Osteoblast (primary cell): ENCODE results near the gene MPPED1. TPM values are rescaled to one million over a fixed set of nuclear protein-coding genes. Genes with fewer than 3 reads are reported as not detected.
A peak's percentile ranks its signal among the peaks of the same experiment; 100 is the strongest.

ENCODE experiments used
- DNase-seq: peaks from one replicate; pipeline ENCODE4 v3.0.0; 2011; ENCODE audit warnings: low spot score, mixed read lengths; ENCODE audit not compliant: insufficient read length; ENCODE audit errors: missing footprints
- H2AFZ ChIP-seq: 2 replicates; pipeline ENCODE4 v1.6.0; 2011; ENCODE audit warnings: mild to moderate bottlenecking, low read length
- H3K27ac ChIP-seq: 2 replicates; pipeline ENCODE4 v1.5.1; 2011; ENCODE audit warnings: mild to moderate bottlenecking, low read depth, low read length, moderate library complexity
- H3K27me3 ChIP-seq: 2 replicates; pipeline ENCODE4 v1.6.0; 2012; ENCODE audit warnings: mild to moderate bottlenecking, control low read depth, inconsistent platforms, low read length, moderate library complexity; ENCODE audit not compliant: insufficient read depth
- H3K36me3 ChIP-seq: 2 replicates; pipeline ENCODE4 v1.5.1; 2011; ENCODE audit warnings: mild to moderate bottlenecking, low read length, control low read depth, moderate library complexity; ENCODE audit not compliant: insufficient read depth
- H3K4me1 ChIP-seq: 2 replicates; pipeline ENCODE4 v1.5.1; 2011; ENCODE audit warnings: mild to moderate bottlenecking, low read length, control low read depth, moderate library complexity; ENCODE audit not compliant: insufficient read depth
- H3K4me2 ChIP-seq: 2 replicates; pipeline ENCODE4 v1.6.0; 2011; ENCODE audit warnings: mild to moderate bottlenecking, low read length; ENCODE audit not compliant: insufficient read depth
- H3K4me3 ChIP-seq: fragments of 200-600 bp; sonication (generic); 3 replicates; pipeline ENCODE4 v1.5.1; 2012; ENCODE audit warnings: mild to moderate bottlenecking, low read length, inconsistent platforms; ENCODE audit not compliant: insufficient read depth
- H3K79me2 ChIP-seq: 2 replicates; pipeline ENCODE4 v1.6.0; 2012; ENCODE audit warnings: mild to moderate bottlenecking, low read length, control low read depth, inconsistent platforms; ENCODE audit not compliant: insufficient read depth
- H3K9me3 ChIP-seq: 2 replicates; pipeline ENCODE4 v1.5.1; 2011; ENCODE audit warnings: low read depth, low read length, control low read depth
- H4K20me1 ChIP-seq: 2 replicates; pipeline ENCODE4 v1.6.0; 2012; ENCODE audit warnings: mild to moderate bottlenecking, low read length, control low read depth; ENCODE audit not compliant: insufficient read depth
- CTCF ChIP-seq: IDR thresholded peaks from 2 replicates; pipeline ENCODE4 v1.5.1; 2011; ENCODE audit warnings: mild to moderate bottlenecking, low read depth, low read length, moderate library complexity; ENCODE audit errors: extremely low read depth
- total RNA-seq: library from RNA; depleted of rRNA; stranded (reverse); fragments of >200 nt; gene quantifications from 2 replicates; pipeline ENCODE4 v1.2.3, GENCODE V29; 2012

Gene MPPED1
- total RNA-seq, 1 donor = not detected

GRCh38 chr22:43396321-43396933 lies 15.4 kb upstream of the MPPED1 start:
- no peak overlapping the region for H3K4me3 ChIP-seq
- no peaks in the 10 kb centered on the region for H3K9me3 ChIP-seq
- no peak overlapping the region for H3K27ac ChIP-seq
- TF ChIP-seq CTCF = no peak
- no peaks in the 10 kb centered on the region for H4K20me1 ChIP-seq
- no peaks in the 10 kb centered on the region for H3K27me3 ChIP-seq
- no peak overlapping the region for H3K4me2 ChIP-seq
- no peaks in the 10 kb centered on the region for H3K36me3 ChIP-seq
- DNase-seq = peak; percentile 65
- H3K4me1 ChIP-seq = no peaks in the 10 kb centered on the region
- no peak overlapping the region for H2AFZ ChIP-seq
- no peaks in the 10 kb centered on the region for H3K79me2 ChIP-seq

GRCh38 chr22:43396934-43397457 lies 14.8 kb upstream of the MPPED1 start:
- H3K36me3 ChIP-seq = no peaks in the 10 kb centered on the region
- H3K9me3 ChIP-seq = no peaks in the 10 kb centered on the region
- no peaks in the 10 kb centered on the region for H4K20me1 ChIP-seq
- H3K27ac ChIP-seq = no peak overlapping the region
- no peak overlapping the region for H3K4me3 ChIP-seq
- peak; percentile 71 for DNase-seq
- H2AFZ ChIP-seq = no peak overlapping the region
- no peaks in the 10 kb centered on the region for H3K27me3 ChIP-seq
- TF ChIP-seq CTCF = no peak
- no peak overlapping the region for H3K4me2 ChIP-seq
- H3K4me1 ChIP-seq = no peaks in the 10 kb centered on the region
- H3K79me2 ChIP-seq = no peaks in the 10 kb centered on the region

GRCh38 chr22:43397766-43398165 lies 14.0 kb upstream of the MPPED1 start:
- Histone ChIP-seq H3K36me3 (no peaks in the 10 kb centered on the region), H3K27me3 (no peaks in the 10 kb centered on the region), H2AFZ (no peak overlapping the region), H3K4me3 (no peak overlapping the region), H3K4me1 (no peaks in the 10 kb centered on the region), H3K79me2 (no peaks in the 10 kb centered on the region), H3K9me3 (no peaks in the 10 kb centered on the region), H3K27ac (no peak overlapping the region), H4K20me1 (no peaks in the 10 kb centered on the region), H3K4me2 (no peak overlapping the region)
- DNase-seq = peak; percentile 38
- no peak for TF ChIP-seq CTCF

- H4K20me1 ChIP-seq = no peaks in the 10 kb centered on the region
- no peak overlapping the region for H3K4me2 ChIP-seq
- no peaks in the 10 kb centered on the region for H3K9me3 ChIP-seq
- peak; percentile 75 for DNase-seq
- no peak overlapping the region for H2AFZ ChIP-seq
- H3K79me2 ChIP-seq = no peaks in the 10 kb centered on the region
- no peak overlapping the region for H3K4me3 ChIP-seq
- no peaks in the 10 kb centered on the region for H3K27me3 ChIP-seq
- no peaks in the 10 kb centered on the region for H3K4me1 ChIP-seq
- H3K27ac ChIP-seq = no peak overlapping the region
- no peaks in the 10 kb centered on the region for H3K36me3 ChIP-seq
- TF ChIP-seq CTCF = no peak
Observed at GRCh38 chr22:43398246-43398645, 13.6 kb upstream of the MPPED1 start.
